H1 (cell line): ENCODE measurements around the gene ELMO1.

Source experiments
- ATF3 ChIP-seq: IDR thresholded peaks from 2 replicates; pipeline ENCODE4 v1.6.1; 2011; ENCODE audit warnings: low read depth, mild to moderate bottlenecking, low read length; ENCODE audit not compliant: insufficient read depth
- CBX5 ChIP-seq: fragments of 300-800, 300-1000 bp; sonication (generic); IDR thresholded peaks from 2 replicates; pipeline ENCODE4 v1.7.1; 2016; ENCODE audit warnings: antibody characterized with exemption, low read length, low read depth
- EZH2 ChIP-seq: fragments of 200-600 bp; sonication (generic); IDR thresholded peaks from 2 replicates; pipeline ENCODE4 v1.7.1; 2012; ENCODE audit warnings: low read depth, mild to moderate bottlenecking, moderate library complexity, low read length, inconsistent platforms; ENCODE audit not compliant: severe bottlenecking
- GABPA ChIP-seq: IDR thresholded peaks from 2 replicates; pipeline ENCODE4 v1.6.1; 2011; ENCODE audit warnings: mild to moderate bottlenecking, low read length, moderate library complexity, borderline replicate concordance; ENCODE audit not compliant: insufficient read depth
- JUN ChIP-seq: IDR thresholded peaks from 2 replicates; pipeline ENCODE4 v1.6.1; 2011; ENCODE audit warnings: low read depth, mild to moderate bottlenecking, improper control_type of control experiment, low read length
- MAX ChIP-seq: IDR thresholded peaks from 2 replicates; pipeline ENCODE4 v1.6.1; 2012; ENCODE audit warnings: inconsistent platforms
- POLR2AphosphoS5 ChIP-seq: IDR thresholded peaks from 2 replicates; pipeline ENCODE4 v1.6.1; 2011; ENCODE audit warnings: low read depth, low read length
- RAD21 ChIP-seq, 2 experiments: IDR thresholded peaks in 1 of 2; conservative IDR thresholded peaks in 1 of 2; 2 replicates each; pipeline ENCODE4 v1.6.1; 2011; ENCODE audit warnings: low read depth in 2 of 2, low read length in 2 of 2, improper control_type of control experiment in 1 of 2, inconsistent platforms in 1 of 2, mild to moderate bottlenecking in 1 of 2, moderate library complexity in 1 of 2
- TEAD4 ChIP-seq: IDR thresholded peaks from 2 replicates; pipeline ENCODE4 v1.6.1; 2012; ENCODE audit warnings: low read depth, low read length, inconsistent platforms, mixed read lengths
- TF ChIP-seq, protein P1 (sequence below), 3 experiments: IDR thresholded peaks; 1 replicate in 2 of 3; 2 replicates in 1 of 3; pipeline versions ENCODE4 v1.5.1 to v1.6.1; 2011; ENCODE audit warnings: low read length in 3 of 3, mild to moderate bottlenecking in 3 of 3, inconsistent platforms in 2 of 3, low read depth in 1 of 3, moderate library complexity in 1 of 3; ENCODE audit not compliant: insufficient read depth in 1 of 3; ENCODE audit errors: control extremely low read depth in 1 of 3

DNA sequence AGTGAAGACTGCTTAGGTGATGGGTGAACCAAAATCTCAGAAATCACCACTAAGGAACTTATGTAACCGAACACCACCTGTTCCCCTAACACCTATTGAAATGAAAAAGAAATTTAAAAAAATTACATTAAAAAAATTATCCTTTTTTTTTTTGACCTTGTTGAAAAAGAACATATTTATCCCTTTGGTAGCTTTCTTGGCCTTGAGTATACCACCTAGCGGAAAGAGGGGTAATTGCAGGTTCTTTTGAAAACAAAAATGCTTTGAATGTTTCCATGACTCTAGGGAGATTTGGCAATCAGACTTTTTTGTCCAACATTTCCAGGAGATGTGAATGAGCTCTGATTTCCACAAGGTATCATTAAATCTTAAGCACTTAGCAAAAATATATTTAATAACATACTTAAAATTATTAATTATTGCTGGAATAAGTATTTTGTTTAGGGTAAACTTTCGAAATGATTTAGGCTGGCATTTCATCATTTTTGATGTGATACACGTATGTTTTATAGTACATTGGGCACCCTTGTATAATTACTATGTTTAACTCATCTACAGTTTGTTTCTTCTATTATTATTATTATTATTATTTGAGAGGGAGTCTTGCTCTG is 47.0 kb upstream of the ELMO1 start:
- TF ChIP-seq MAX (no peak), RAD21 (IDR thresholded peaks at IDR 0.05 in 1 of 2, conservative IDR thresholded peaks at IDR 0.05 in 1 of 2; ENCODE audit: low read depth in 2 of 2, low read length in 2 of 2) (peak; percentile 27 to 36; a peak in 2 of 4 replicates), TEAD4 (no peak), CBX5 (no peak), POLR2AphosphoS5 (no peak), ATF3 (no peak), EZH2 (no peak), GABPA (no peak), JUN (no peak)
- TF ChIP-seq, protein P1, sequence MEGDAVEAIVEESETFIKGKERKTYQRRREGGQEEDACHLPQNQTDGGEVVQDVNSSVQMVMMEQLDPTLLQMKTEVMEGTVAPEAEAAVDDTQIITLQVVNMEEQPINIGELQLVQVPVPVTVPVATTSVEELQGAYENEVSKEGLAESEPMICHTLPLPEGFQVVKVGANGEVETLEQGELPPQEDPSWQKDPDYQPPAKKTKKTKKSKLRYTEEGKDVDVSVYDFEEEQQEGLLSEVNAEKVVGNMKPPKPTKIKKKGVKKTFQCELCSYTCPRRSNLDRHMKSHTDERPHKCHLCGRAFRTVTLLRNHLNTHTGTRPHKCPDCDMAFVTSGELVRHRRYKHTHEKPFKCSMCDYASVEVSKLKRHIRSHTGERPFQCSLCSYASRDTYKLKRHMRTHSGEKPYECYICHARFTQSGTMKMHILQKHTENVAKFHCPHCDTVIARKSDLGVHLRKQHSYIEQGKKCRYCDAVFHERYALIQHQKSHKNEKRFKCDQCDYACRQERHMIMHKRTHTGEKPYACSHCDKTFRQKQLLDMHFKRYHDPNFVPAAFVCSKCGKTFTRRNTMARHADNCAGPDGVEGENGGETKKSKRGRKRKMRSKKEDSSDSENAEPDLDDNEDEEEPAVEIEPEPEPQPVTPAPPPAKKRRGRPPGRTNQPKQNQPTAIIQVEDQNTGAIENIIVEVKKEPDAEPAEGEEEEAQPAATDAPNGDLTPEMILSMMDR (IDR thresholded peaks at IDR 0.05; ENCODE audit: control extremely low read depth in 1 of 3, insufficient read depth in 1 of 3, low read depth in 1 of 3, low read length in 3 of 3), result peak in 2 of 3 experiments; percentile 29 to 49; a peak in 2 of 4 replicates
